MM.1S (cell line): ENCODE data around the gene NREP.

Experiments used
- CTCF ChIP-seq: fragments of 300-600 bp; sonication (generic); IDR thresholded peaks from 2 replicates; pipeline ENCODE4 v1.5.1; 2016; ENCODE audit warnings: antibody characterized with exemption, low read length, mixed read lengths
- EZH2 ChIP-seq: fragments of 300-600 bp; sonication (generic); optimal IDR thresholded peaks from 2 replicates; pipeline ENCODE3; 2017; ENCODE audit warnings: low read depth, mild to moderate bottlenecking, antibody characterized with exemption, low read length, mixed read lengths
- EZH2phosphoT487 ChIP-seq: fragments of 300-600 bp; sonication (generic); IDR thresholded peaks from 2 replicates; pipeline ENCODE4 v1.6.1; 2018; ENCODE audit warnings: antibody characterized with exemption, low read length

- TF ChIP-seq CTCF = no peak
- no peak for TF ChIP-seq EZH2
- TF ChIP-seq EZH2phosphoT487 = no peak
Measured at GRCh38 chr5:111784491-111785181, 27.6 kb upstream of the NREP start.
